ENCODE data around the gene SGMS1.

SGMS1 gene

GRCh38 chr10:50467209-50467608 lies 156.5 kb downstream of the SGMS1 start:
- H3K4me3 ChIP-seq (ENCODE audit: low read depth, low read length), result no peak overlapping the region
- DNase-seq (ENCODE audit: low read depth), result no peak
- no peak for TF ChIP-seq CTCF (IDR thresholded peaks at IDR 0.05; ENCODE audit: low read depth, low read length, missing control alignments)

- no peak for DNase-seq (ENCODE audit: low read depth)
- no peak overlapping the region for H3K4me3 ChIP-seq (ENCODE audit: low read depth, low read length)
- no peak for TF ChIP-seq CTCF (IDR thresholded peaks at IDR 0.05; ENCODE audit: low read depth, low read length, missing control alignments)
Observed at GRCh38 chr10:50464004-50464409, 159.7 kb downstream of the SGMS1 start.

GRCh38 chr10:50461834-50462233 lies 161.9 kb downstream of the SGMS1 start:
- H3K4me3 ChIP-seq (ENCODE audit: low read depth, low read length), result no peak overlapping the region

GRCh38 chr10:50461123-50461522 lies 162.6 kb downstream of the SGMS1 start:
- TF ChIP-seq CTCF (IDR thresholded peaks at IDR 0.05; ENCODE audit: low read depth, low read length, missing control alignments), result no peak
- no peak for DNase-seq (ENCODE audit: low read depth)
- no peak overlapping the region for H3K4me3 ChIP-seq (ENCODE audit: low read depth, low read length)

More at GRCh38 chr10:50461834-50462233, 161.9 kb downstream of the SGMS1 start:
- no peak for TF ChIP-seq CTCF (IDR thresholded peaks at IDR 0.05; ENCODE audit: low read depth, low read length, missing control alignments)
- DNase-seq (ENCODE audit: low read depth), result no peak

GRCh38 chr10:50456719-50457118 lies 167.0 kb downstream of the SGMS1 start:
- TF ChIP-seq CTCF (IDR thresholded peaks at IDR 0.05; ENCODE audit: low read depth, low read length, missing control alignments), result no peak
- H3K4me3 ChIP-seq (ENCODE audit: low read depth, low read length), result no peak overlapping the region
- DNase-seq (ENCODE audit: low read depth), result peak; percentile 59

GRCh38 chr10:50453940-50454339 lies 169.8 kb downstream of the SGMS1 start:
- no peak for DNase-seq (ENCODE audit: low read depth)
- no peak for TF ChIP-seq CTCF (IDR thresholded peaks at IDR 0.05; ENCODE audit: low read depth, low read length, missing control alignments)
- H3K4me3 ChIP-seq (ENCODE audit: low read depth, low read length), result no peak overlapping the region

GRCh38 chr10:50452603-50453002 lies 171.2 kb downstream of the SGMS1 start:
- H3K4me3 ChIP-seq (ENCODE audit: low read depth, low read length), result no peak overlapping the region; the same call in 1 of the 2 replicates
- DNase-seq (ENCODE audit: low read depth), result peak; percentile 52
- TF ChIP-seq CTCF (IDR thresholded peaks at IDR 0.05; ENCODE audit: low read depth, low read length, missing control alignments), result no peak
